Large intestine (tissue), 3 donors: ENCODE data around the gene GNAQ. TPM values are rescaled to one million over a fixed set of nuclear protein-coding genes. Genes with fewer than 3 reads are reported as not detected.
"Not testable (repeated sequence)": the region's sequence is repeated elsewhere in the genome, so short reads cannot be mapped to it uniquely, and the experiment has no call there.

Source experiments
- DNase-seq, 2 donors: peaks; one replicate each; pipeline versions ENCODE4 v3.0.0 to v3.0.0-alpha.2; 2013
- H3K27ac ChIP-seq: one replicate; pipeline ENCODE4 v1.5.1; 2013; ENCODE audit warnings: low read length
- H3K27me3 ChIP-seq: 2 replicates; pipeline ENCODE4 v1.6.1; 2013; ENCODE audit warnings: low read length; ENCODE audit not compliant: control insufficient read depth, insufficient read depth
- H3K36me3 ChIP-seq: 2 replicates; pipeline ENCODE4 v1.6.1; 2013; ENCODE audit warnings: low read length; ENCODE audit not compliant: control insufficient read depth, insufficient read depth
- H3K4me1 ChIP-seq: one replicate; pipeline ENCODE4 v1.6.1; 2013; ENCODE audit warnings: low read length; ENCODE audit not compliant: control insufficient read depth, insufficient read depth
- H3K4me3 ChIP-seq: one replicate; pipeline ENCODE4 v1.5.1; 2013; ENCODE audit warnings: low read length
- H3K9me3 ChIP-seq: one replicate; pipeline ENCODE4 v1.6.1; 2013; ENCODE audit warnings: mild to moderate bottlenecking, low read depth, low read length, moderate library complexity; ENCODE audit not compliant: control insufficient read depth
- WGBS: methylation state at CpG from one replicate; pipeline ENCODE4 v1.1.5; 2013; ENCODE audit warnings: low lambda C conversion rate; ENCODE audit not compliant: insufficient coverage; 5-methylcytosine and 5-hydroxymethylcytosine counted together
- polyA plus RNA-seq: library from polyadenylated mRNA; unstranded; fragments of 120-200 nt; gene quantifications from one replicate; pipeline ENCODE4 v1.2.1, GENCODE V29; 2013

Gene GNAQ
- polyA plus RNA-seq, 1 donor: 34.0 TPM

GRCh38 chr9:77731008-77731698 is 300.5 kb downstream of the GNAQ start:
- Histone ChIP-seq H3K27me3 (no peaks in the 10 kb centered on the region), H3K4me3 (no peak overlapping the region), H3K36me3 (peaks cover 13% of the 10 kb centered on the region), H3K27ac (no peak overlapping the region), H3K9me3 (no peaks in the 10 kb centered on the region), H3K4me1 (no peaks in the 10 kb centered on the region)
- no CpG with 5 or more reads among the region's 5 CpGs for WGBS
- no peak for DNase-seq

- no peak overlapping the region for H3K4me3 ChIP-seq
- no peaks in the 10 kb centered on the region for H3K27me3 ChIP-seq
- no peaks in the 10 kb centered on the region for H3K4me1 ChIP-seq
- H3K9me3 ChIP-seq: no peaks in the 10 kb centered on the region
- no peak overlapping the region for H3K27ac ChIP-seq
- DNase-seq: no peak
- peaks cover 21% of the 10 kb centered on the region for H3K36me3 ChIP-seq
- no CpG with 5 or more reads among the region's 1 CpG for WGBS
These were observed 302.4 kb downstream of the GNAQ start for GRCh38 chr9:77729177-77729576.

GRCh38 chr9:77726814-77727213 is 304.8 kb downstream of the GNAQ start:
- Histone ChIP-seq H3K36me3 (peaks cover 21% of the 10 kb centered on the region), H3K27me3 (no peaks in the 10 kb centered on the region), H3K4me3 (no peak overlapping the region), H3K4me1 (no peaks in the 10 kb centered on the region), H3K9me3 (no peaks in the 10 kb centered on the region), H3K27ac (no peak overlapping the region)
- no CpG with 5 or more reads among the region's 1 CpG for WGBS
- no peak for DNase-seq

GRCh38 chr9:77726289-77726688 is 305.3 kb downstream of the GNAQ start:
- no peaks in the 10 kb centered on the region for H3K27me3 ChIP-seq
- no peaks in the 10 kb centered on the region for H3K4me1 ChIP-seq
- H3K4me3 ChIP-seq: no peak overlapping the region
- H3K36me3 ChIP-seq: peaks cover 23% of the 10 kb centered on the region
- no peak overlapping the region for H3K27ac ChIP-seq
- no peak for DNase-seq
- no peaks in the 10 kb centered on the region for H3K9me3 ChIP-seq

GRCh38 chr9:77725820-77726219 is 305.8 kb downstream of the GNAQ start:
- H3K4me3 ChIP-seq: no peak overlapping the region
- whole genome bisulfite sequencing: 89% methylated on average over 1 of the region's 6 CpGs
- H3K36me3 ChIP-seq: peaks cover 23% of the 10 kb centered on the region
- no peaks in the 10 kb centered on the region for H3K4me1 ChIP-seq
- no peak overlapping the region for H3K27ac ChIP-seq
- no peaks in the 10 kb centered on the region for H3K27me3 ChIP-seq
- H3K9me3 ChIP-seq: no peaks in the 10 kb centered on the region
- no peak for DNase-seq

- no CpG with 5 or more reads among the region's 2 CpGs for WGBS
- peaks cover 23% of the 10 kb centered on the region for H3K36me3 ChIP-seq
These were observed 306.4 kb downstream of the GNAQ start for GRCh38 chr9:77725046-77725694.

GRCh38 chr9:77721156-77721555 is 310.5 kb downstream of the GNAQ start:
- H3K27me3 ChIP-seq, H3K4me1 ChIP-seq, H3K27ac ChIP-seq, DNase-seq, H3K4me3 ChIP-seq, H3K9me3 ChIP-seq: not testable (repeated sequence)
- H3K36me3 ChIP-seq: peaks cover 10% of the 10 kb centered on the region
- no CpG with 5 or more reads among the region's 11 CpGs for whole genome bisulfite sequencing

More at GRCh38 chr9:77725046-77725694, 306.4 kb downstream of the GNAQ start:
- H3K9me3 ChIP-seq: no peaks in the 10 kb centered on the region
- H3K4me3 ChIP-seq: no peak overlapping the region
- H3K27me3 ChIP-seq: no peaks in the 10 kb centered on the region
- H3K27ac ChIP-seq: no peak overlapping the region
- no peaks in the 10 kb centered on the region for H3K4me1 ChIP-seq
- no peak for DNase-seq

GRCh38 chr9:77719321-77719720 is 312.3 kb downstream of the GNAQ start:
- no peak overlapping the region for H3K4me3 ChIP-seq
- H3K27ac ChIP-seq: no peak overlapping the region
- no peaks in the 10 kb centered on the region for H3K4me1 ChIP-seq
- H3K36me3 ChIP-seq: peaks cover 3% of the 10 kb centered on the region
- DNase-seq: no peak
- no peaks in the 10 kb centered on the region for H3K9me3 ChIP-seq
- no CpG with 5 or more reads among the region's 3 CpGs for WGBS
- H3K27me3 ChIP-seq: no peaks in the 10 kb centered on the region

GRCh38 chr9:77718298-77718640 is 313.3 kb downstream of the GNAQ start:
- DNase-seq, H3K4me1 ChIP-seq, H3K36me3 ChIP-seq, H3K27ac ChIP-seq, H3K9me3 ChIP-seq, H3K4me3 ChIP-seq, H3K27me3 ChIP-seq: not testable (repeated sequence)
- 100% methylated on average over 1 of the region's 5 CpGs for WGBS

- not testable (repeated sequence) for H3K36me3 ChIP-seq, H3K4me3 ChIP-seq, H3K27me3 ChIP-seq, H3K27ac ChIP-seq, DNase-seq, H3K4me1 ChIP-seq, H3K9me3 ChIP-seq
- WGBS: 100% methylated on average over 1 of the region's 5 CpGs
These were observed 313.9 kb downstream of the GNAQ start for GRCh38 chr9:77717608-77718297.
